Measurements from ENCODE around the gene FAM13C. TPM values are rescaled to one million over a fixed set of nuclear protein-coding genes. Genes with fewer than 3 reads are reported as not detected.

The FAM13C gene
- total RNA-seq, 6 donors from 2014 or later = 4.1 to 15.7 (median 8.9) TPM

DNA sequence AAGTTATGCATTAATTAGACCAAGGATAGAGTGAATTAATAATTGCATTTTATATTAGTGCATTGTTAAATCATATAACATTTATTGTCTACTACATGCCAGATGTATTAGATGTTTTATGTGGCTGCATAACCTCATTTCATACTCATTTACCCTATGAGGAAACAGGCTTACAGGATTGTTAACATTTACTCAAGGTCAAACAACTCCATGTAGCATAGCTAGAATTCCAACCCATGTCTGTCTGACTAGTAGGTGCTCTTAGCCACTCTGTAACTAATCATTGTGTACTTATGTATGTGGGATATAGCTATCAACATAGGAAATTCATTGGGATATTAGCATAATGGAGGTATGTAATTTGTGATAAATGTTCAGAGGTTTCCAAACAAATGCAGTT is 139.6 kb downstream of the FAM13C start:
- Histone ChIP-seq H3K36me3 (no peaks in the 10 kb centered on the region), H3K27me3 (no peaks in the 10 kb centered on the region), H3K4me3 (no peak overlapping the region), H3K4me1 (no peaks in the 10 kb centered on the region), H3K27ac (no peak overlapping the region), H3K9me3 (no peaks in the 10 kb centered on the region)
- no peak for ATAC-seq (ENCODE audit: low FRiP score in 2 of 2)
- TF ChIP-seq POLR2A (IDR thresholded peaks at IDR 0.05) (no peak), EP300 (IDR thresholded peaks at IDR 0.05) (no peak), CTCF (IDR thresholded peaks at IDR 0.05) (no peak), POLR2AphosphoS5 (IDR thresholded peaks at IDR 0.05) (no peak)
- no peak for DNase-seq

- WGBS, 2 donors = 53 to 56% methylated on average over 4 of the region's 4 CpGs
- DNase-seq (no peak), ATAC-seq (ENCODE audit: low FRiP score in 2 of 2) (no peak)
- TF ChIP-seq EP300 (IDR thresholded peaks at IDR 0.05) = no peak
- TF ChIP-seq POLR2A (IDR thresholded peaks at IDR 0.05) = no peak
- no peak for TF ChIP-seq CTCF (IDR thresholded peaks at IDR 0.05)
- no peak for TF ChIP-seq POLR2AphosphoS5 (IDR thresholded peaks at IDR 0.05)
- no peaks in the 10 kb centered on the region for H3K27me3 ChIP-seq
- no peaks in the 10 kb centered on the region for H3K9me3 ChIP-seq
- H3K27ac ChIP-seq = no peak overlapping the region
- no peaks in the 10 kb centered on the region for H3K36me3 ChIP-seq
- H3K4me1 ChIP-seq = no peaks in the 10 kb centered on the region
- H3K4me3 ChIP-seq = no peak overlapping the region
Measured at GRCh38 chr10:59216178-59216869, 146.0 kb downstream of the FAM13C start.

GRCh38 chr10:59214160-59214559 is 148.2 kb downstream of the FAM13C start:
- no peak for ATAC-seq (ENCODE audit: low FRiP score in 2 of 2)
- no peak for DNase-seq
- Histone ChIP-seq H3K27ac (no peak overlapping the region), H3K36me3 (no peaks in the 10 kb centered on the region), H3K9me3 (no peaks in the 10 kb centered on the region), H3K4me3 (no peak overlapping the region), H3K27me3 (no peaks in the 10 kb centered on the region), H3K4me1 (no peaks in the 10 kb centered on the region)
- WGBS, 2 donors = 88 to 93% methylated on average over 1 of the region's 1 CpG
- TF ChIP-seq EP300 (IDR thresholded peaks at IDR 0.05) (no peak), POLR2AphosphoS5 (IDR thresholded peaks at IDR 0.05) (no peak), CTCF (IDR thresholded peaks at IDR 0.05) (no peak), POLR2A (IDR thresholded peaks at IDR 0.05) (no peak)

GRCh38 chr10:59212301-59212798 is 150.0 kb downstream of the FAM13C start:
- TF ChIP-seq EP300 (IDR thresholded peaks at IDR 0.05) = no peak
- TF ChIP-seq CTCF (IDR thresholded peaks at IDR 0.05) = no peak
- TF ChIP-seq POLR2A (IDR thresholded peaks at IDR 0.05) = no peak
- TF ChIP-seq POLR2AphosphoS5 (IDR thresholded peaks at IDR 0.05) = no peak
- Histone ChIP-seq H3K36me3 (no peaks in the 10 kb centered on the region), H3K27me3 (no peaks in the 10 kb centered on the region), H3K9me3 (no peaks in the 10 kb centered on the region), H3K4me1 (no peaks in the 10 kb centered on the region), H3K27ac (no peak overlapping the region), H3K4me3 (no peak overlapping the region)
- DNase-seq (no peak), ATAC-seq (ENCODE audit: low FRiP score in 2 of 2) (no peak)
- 62 to 68% methylated on average over 2 of the region's 2 CpGs for WGBS, 2 donors

DNA sequence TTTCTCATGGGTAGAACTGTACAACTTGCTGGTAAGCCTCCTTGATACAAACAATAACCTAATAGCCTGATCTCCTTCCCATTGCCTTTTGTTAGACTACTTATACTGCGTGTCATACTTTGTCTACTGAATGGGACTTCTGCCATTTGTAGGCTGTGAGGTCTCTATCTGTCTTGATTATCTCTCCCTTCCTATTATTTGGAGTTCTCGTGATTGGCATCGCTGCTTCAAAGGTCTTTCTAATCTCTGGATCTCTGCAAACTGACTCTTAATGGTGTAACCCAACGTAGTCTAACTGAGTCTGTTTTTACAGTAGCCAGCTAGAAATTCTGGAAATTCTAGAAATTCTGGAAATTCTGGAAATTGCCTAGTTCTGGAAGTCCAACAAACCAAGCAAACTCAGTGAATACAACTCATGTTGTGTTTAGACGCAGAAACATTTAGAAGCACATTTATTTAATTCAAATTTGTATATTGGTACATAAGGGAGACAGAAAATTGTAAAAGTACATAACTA is 156.1 kb downstream of the FAM13C start:
- ATAC-seq (ENCODE audit: low FRiP score in 2 of 2) (no peak), DNase-seq (no peak)
- no peak overlapping the region for H3K27ac ChIP-seq
- no peaks in the 10 kb centered on the region for H3K27me3 ChIP-seq
- H3K36me3 ChIP-seq = no peaks in the 10 kb centered on the region
- WGBS, 2 donors = 85 to 92% methylated on average over 5 of the region's 5 CpGs
- no peaks in the 10 kb centered on the region for H3K9me3 ChIP-seq
- no peak for TF ChIP-seq CTCF (IDR thresholded peaks at IDR 0.05)
- H3K4me3 ChIP-seq = no peak overlapping the region
- H3K4me1 ChIP-seq = no peaks in the 10 kb centered on the region
